Measurements from ENCODE around the gene UCHL1.

DNA sequence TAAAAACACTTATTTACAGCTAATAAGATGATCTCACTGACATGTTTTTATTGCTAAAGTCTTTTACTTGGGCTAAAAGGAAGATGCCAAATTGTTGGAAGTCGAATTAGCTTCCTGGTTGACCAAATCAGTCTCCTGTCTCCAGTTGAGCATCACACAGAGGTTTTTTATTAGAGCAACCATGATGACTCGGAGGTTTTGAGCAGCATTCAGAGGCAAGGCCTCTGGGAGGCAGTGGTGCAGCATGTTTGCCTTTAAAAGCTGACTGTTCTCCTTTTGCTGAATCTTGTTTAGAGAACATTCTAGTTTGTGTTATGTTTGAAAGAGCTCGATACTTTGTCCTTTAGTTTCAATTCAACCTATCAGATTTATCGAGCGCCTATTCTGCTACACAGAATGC lies 2.1 kb downstream of the UCHL1 start:
- TF ChIP-seq, protein P1, sequence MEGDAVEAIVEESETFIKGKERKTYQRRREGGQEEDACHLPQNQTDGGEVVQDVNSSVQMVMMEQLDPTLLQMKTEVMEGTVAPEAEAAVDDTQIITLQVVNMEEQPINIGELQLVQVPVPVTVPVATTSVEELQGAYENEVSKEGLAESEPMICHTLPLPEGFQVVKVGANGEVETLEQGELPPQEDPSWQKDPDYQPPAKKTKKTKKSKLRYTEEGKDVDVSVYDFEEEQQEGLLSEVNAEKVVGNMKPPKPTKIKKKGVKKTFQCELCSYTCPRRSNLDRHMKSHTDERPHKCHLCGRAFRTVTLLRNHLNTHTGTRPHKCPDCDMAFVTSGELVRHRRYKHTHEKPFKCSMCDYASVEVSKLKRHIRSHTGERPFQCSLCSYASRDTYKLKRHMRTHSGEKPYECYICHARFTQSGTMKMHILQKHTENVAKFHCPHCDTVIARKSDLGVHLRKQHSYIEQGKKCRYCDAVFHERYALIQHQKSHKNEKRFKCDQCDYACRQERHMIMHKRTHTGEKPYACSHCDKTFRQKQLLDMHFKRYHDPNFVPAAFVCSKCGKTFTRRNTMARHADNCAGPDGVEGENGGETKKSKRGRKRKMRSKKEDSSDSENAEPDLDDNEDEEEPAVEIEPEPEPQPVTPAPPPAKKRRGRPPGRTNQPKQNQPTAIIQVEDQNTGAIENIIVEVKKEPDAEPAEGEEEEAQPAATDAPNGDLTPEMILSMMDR (IDR thresholded peaks at IDR 0.05), result peak in 5 of 7 experiments; percentile 6 to 35 (median 26)
- no peak for TF ChIP-seq POLR2A (IDR thresholded peaks at IDR 0.05)
